ENCODE data around the gene AKTIP. TPM values are rescaled to one million over a fixed set of nuclear protein-coding genes. Genes with fewer than 3 reads are reported as not detected.

AKTIP gene
- total RNA-seq, 2 donors from 2014 or later: 21.8 to 24.5 TPM

DNA sequence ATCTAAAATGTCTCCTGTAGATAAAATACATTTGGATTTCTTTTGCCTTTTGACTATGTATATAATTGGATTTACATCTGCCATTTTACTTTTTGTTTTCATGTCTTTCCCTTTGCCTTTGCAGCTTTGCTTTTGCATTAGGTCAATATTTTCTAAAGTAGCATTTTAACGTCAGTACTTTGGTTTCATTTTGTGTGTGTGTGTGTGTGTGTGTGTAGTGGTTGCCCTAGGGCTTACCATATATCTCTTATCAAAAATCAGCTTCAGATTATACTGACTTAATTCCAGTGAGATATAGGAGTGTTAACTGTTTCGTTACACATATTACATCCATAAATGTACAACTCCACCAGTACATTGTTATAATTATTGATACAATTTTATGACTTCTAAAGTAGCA, 26.1 kb downstream of the AKTIP start:
- Mint-ChIP-seq H3K9me3 (no peaks in the 10 kb centered on the region), H3K27me3 (no peaks in the 10 kb centered on the region), H3K27ac (peak overlapping the region; percentile 77), H3K4me3 (peak overlapping the region; percentile 66), H3K4me1 (peaks cover 17% of the 10 kb centered on the region), H3K36me3 (ENCODE audit: low read depth) (peaks cover 98% of the 10 kb centered on the region)
- peak; percentile 60 for ATAC-seq (replicated peaks)

DNA sequence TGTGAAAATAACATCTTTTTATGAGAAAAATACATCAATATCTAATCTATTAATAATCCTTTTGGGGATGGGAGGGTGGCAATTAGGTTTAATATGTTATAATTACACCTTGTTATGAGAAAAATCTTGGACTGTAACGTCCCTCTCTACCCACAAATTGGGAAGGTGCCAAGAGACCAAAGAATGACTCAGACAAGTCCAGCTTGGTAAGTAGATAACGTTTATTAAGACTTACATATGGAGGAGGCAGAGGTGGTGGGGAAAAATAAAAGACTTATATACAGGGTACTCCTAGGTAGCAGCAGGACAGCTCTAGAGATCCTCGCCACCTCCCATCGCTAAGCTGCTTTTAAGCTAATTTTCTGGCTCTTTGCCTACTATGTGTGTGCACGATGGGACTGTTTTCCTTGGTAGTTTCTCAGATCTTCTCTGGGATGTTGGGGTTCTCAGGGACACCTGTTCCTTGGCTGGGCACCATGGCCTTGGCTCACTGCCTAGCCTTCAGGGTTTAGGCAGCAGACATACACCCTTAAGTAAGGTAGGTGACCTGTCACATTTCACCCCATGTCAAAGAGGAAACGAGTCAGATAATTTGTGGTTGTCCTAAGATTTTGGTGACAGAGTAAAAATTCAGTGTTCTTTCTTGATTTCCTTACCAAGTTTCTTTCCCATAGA, 37.3 kb downstream of the AKTIP start:
- peaks cover 91% of the 10 kb centered on the region for H3K36me3 Mint-ChIP-seq (ENCODE audit: low read depth)
- no peaks in the 10 kb centered on the region for H3K27me3 Mint-ChIP-seq
- no peaks in the 10 kb centered on the region for H3K9me3 Mint-ChIP-seq
- H3K4me3 Mint-ChIP-seq: no peak overlapping the region
- no peaks in the 10 kb centered on the region for H3K4me1 Mint-ChIP-seq
- peak; percentile 26 for ATAC-seq (replicated peaks)
- peak overlapping the region; percentile 33 for H3K27ac Mint-ChIP-seq

DNA sequence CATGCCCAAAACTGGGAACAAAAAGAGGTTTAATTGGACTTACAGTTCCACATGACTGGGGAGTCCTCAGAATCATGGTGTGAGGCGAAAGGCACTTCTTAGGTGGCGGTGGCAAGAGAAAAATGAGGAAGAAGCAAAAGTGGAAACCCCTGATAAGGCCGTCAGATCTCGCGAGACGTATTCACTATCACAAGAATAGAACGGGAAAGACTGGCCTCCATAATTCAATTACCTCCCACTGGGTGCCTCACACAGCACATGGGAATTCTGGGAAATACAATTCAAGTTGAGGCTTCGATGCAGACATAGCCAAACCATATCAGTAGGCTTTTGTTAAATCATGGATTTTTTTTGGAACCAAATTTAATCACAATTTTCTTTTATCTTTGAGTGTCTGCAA, 44.4 kb downstream of the AKTIP start:
- H3K36me3 Mint-ChIP-seq (ENCODE audit: low read depth): peaks cover 98% of the 10 kb centered on the region
- no peaks in the 10 kb centered on the region for H3K9me3 Mint-ChIP-seq
- peak overlapping the region; percentile 66 for H3K27ac Mint-ChIP-seq
- H3K4me1 Mint-ChIP-seq: peaks cover 43% of the 10 kb centered on the region
- peak overlapping the region; percentile 71 for H3K4me3 Mint-ChIP-seq
- H3K27me3 Mint-ChIP-seq: no peaks in the 10 kb centered on the region
- ATAC-seq (replicated peaks): no peak

DNA sequence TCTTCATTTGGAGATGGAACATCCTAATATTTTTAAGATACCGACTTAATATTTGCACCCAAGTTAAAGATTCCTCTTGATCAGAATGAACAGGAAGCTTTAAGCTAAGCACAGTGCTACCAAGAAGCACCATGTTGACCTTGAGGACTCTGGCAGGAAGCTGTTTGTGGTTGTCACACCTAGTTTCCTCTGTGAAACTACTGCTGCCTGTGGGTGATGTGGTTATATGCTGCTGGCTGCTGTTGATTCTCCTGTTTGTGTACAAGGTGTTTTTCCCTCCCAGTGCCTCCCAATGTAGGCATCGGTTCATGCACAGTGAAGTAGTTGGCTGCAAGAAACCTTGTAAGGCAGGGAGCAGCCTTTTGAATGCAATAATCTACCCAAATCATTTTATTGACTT, 45.3 kb downstream of the AKTIP start:
- peaks cover 96% of the 10 kb centered on the region for H3K36me3 Mint-ChIP-seq (ENCODE audit: low read depth)
- H3K4me3 Mint-ChIP-seq: peak overlapping the region; percentile 71
- H3K9me3 Mint-ChIP-seq: no peaks in the 10 kb centered on the region
- ATAC-seq (replicated peaks): peak; percentile 94
- H3K27ac Mint-ChIP-seq: peak overlapping the region; percentile 66
- peaks cover 43% of the 10 kb centered on the region for H3K4me1 Mint-ChIP-seq
- H3K27me3 Mint-ChIP-seq: no peaks in the 10 kb centered on the region

DNA sequence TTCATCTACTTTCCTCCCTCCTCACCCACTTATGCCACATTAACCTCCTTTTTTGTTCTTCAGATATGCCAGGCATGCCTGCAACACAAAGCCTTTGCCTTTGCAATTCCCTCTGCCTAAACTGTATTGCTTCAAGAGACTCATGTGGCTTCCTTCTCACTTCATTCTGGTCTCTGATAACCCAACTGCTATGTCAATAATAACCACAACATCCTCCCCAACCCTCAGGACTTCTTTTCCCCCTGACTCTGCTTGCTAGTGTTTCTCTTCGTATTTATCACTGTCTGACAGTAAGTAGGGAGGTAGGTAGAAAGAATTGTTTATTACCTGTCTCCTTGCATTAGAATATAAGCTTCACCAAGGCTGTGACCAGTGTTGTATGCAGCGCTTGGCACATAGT, 46.4 kb downstream of the AKTIP start:
- Mint-ChIP-seq H3K27me3 (no peaks in the 10 kb centered on the region), H3K4me3 (peak overlapping the region; percentile 71), H3K27ac (peak overlapping the region; percentile 66)

DNA sequence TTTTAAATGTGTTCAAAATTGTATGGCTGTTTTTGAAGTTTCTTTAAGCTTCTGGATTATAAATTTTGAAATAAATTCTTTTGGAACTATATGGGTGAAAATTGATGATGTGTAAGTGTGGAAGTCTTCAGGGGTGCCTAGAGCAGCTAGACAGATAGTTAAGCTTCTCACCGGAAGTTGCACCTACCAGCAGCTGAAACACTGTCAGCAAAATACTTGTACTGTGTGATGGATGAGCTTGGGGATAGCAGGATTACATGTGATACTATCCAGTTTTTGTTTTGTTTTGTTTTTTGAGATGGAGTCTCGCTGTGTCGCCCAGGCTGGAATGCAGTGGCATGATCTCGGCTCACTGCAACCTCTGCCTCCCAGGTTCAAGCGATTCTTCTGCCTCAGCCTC, 49.1 kb downstream of the AKTIP start:
- peaks cover 42% of the 10 kb centered on the region for H3K4me1 Mint-ChIP-seq
- H3K36me3 Mint-ChIP-seq (ENCODE audit: low read depth): peaks cover 89% of the 10 kb centered on the region
- peak overlapping the region; percentile 66 for H3K27ac Mint-ChIP-seq
- H3K4me3 Mint-ChIP-seq: peak overlapping the region; percentile 71
- no peaks in the 10 kb centered on the region for H3K27me3 Mint-ChIP-seq
- ATAC-seq (replicated peaks): no peak
- no peaks in the 10 kb centered on the region for H3K9me3 Mint-ChIP-seq

More for the DNA sequence above, 46.4 kb downstream of the AKTIP start:
- ATAC-seq (replicated peaks): peak; percentile 62
- Mint-ChIP-seq H3K36me3 (ENCODE audit: low read depth) (peaks cover 96% of the 10 kb centered on the region), H3K9me3 (no peaks in the 10 kb centered on the region), H3K4me1 (peaks cover 43% of the 10 kb centered on the region)

DNA sequence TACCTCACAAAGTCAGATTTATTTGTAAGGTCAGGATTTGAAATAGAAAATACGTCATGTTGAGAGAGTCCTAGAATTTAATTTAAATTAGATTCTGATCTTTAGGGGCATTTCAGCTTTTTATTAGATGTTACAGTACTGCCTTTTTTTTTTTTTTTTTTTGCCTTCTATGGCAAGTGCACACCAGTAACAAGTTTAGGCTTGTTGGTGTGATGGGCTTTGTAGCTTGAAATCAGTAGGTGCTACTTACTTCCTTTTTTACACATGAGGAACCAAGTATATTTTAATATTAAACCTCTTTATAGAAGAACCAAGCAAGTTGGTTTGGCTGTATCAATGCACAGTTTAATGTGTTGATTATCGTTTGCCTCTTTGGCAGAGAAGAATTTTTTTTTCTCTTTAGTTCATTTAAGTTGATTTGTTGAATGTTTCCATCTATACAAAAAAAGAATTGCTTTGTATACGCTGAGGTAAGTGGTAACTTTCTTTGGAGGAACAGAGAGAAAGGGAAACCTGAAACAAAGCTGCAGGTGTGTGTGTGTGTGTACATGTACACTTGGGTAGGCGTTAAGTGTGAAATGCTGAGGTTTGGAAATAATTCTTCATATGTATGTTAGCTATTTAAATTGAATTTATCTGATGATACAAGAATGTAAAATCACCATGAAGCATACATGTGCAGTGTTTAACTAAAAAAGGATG, 53.0 kb downstream of the AKTIP start:
- H3K4me1 Mint-ChIP-seq: peaks cover 24% of the 10 kb centered on the region
- H3K36me3 Mint-ChIP-seq (ENCODE audit: low read depth): peaks cover 88% of the 10 kb centered on the region
- peak overlapping the region; percentile 71 for H3K27ac Mint-ChIP-seq
- H3K27me3 Mint-ChIP-seq: no peaks in the 10 kb centered on the region
- peak; percentile 37 for ATAC-seq (replicated peaks)
- peak overlapping the region; percentile 68 for H3K4me3 Mint-ChIP-seq
- H3K9me3 Mint-ChIP-seq: no peaks in the 10 kb centered on the region

DNA sequence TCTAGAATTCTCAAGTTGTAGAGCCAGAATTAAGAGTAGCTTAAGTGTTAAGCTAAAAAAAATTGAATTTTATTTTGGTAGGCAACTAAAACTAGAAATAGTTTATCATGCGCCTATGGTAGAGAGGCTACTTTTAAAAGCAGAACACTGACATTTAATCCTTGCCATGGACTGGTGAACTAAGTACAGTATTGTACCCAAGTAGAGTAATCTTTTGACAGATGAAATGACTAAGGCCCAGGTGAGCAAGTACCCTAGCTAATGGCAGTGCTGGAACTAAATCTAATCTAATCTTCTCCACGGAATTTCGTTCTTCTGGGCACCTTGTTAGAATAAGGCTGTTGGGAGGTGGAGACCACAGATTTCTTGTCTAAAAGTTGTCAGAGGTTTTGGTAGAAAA, 56.9 kb downstream of the AKTIP start:
- no peaks in the 10 kb centered on the region for H3K9me3 Mint-ChIP-seq
- H3K27ac Mint-ChIP-seq: peak overlapping the region; percentile 42
- H3K4me1 Mint-ChIP-seq: peaks cover 18% of the 10 kb centered on the region
- H3K4me3 Mint-ChIP-seq: peak overlapping the region; percentile 63
- H3K36me3 Mint-ChIP-seq (ENCODE audit: low read depth): peaks cover 90% of the 10 kb centered on the region
- H3K27me3 Mint-ChIP-seq: no peaks in the 10 kb centered on the region
- peak; percentile 75 for ATAC-seq (replicated peaks)

DNA sequence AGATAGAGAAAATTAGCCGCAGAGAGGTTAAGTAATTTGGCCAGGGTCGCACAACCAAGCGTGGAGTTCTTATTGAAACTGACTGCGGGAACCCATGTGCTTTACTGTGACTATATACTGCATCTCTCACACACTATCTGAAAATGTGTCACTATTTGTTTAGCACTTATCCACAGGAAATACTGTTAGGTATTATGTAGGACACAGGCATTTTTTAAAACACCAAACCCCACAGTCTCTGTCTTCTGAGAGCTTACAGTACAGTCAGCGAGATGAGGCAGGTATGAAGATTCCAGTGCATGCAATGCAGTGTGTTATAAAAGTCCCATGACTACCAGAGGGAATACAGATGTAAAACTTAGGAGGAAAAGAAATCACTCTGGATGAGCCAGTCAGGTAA, 57.5 kb downstream of the AKTIP start:
- peak overlapping the region; percentile 63 for H3K4me3 Mint-ChIP-seq
- peaks cover 18% of the 10 kb centered on the region for H3K4me1 Mint-ChIP-seq
- peak overlapping the region; percentile 42 for H3K27ac Mint-ChIP-seq
- ATAC-seq (replicated peaks): peak; percentile 84
- no peaks in the 10 kb centered on the region for H3K27me3 Mint-ChIP-seq
- H3K9me3 Mint-ChIP-seq: no peaks in the 10 kb centered on the region
- H3K36me3 Mint-ChIP-seq (ENCODE audit: low read depth): peaks cover 94% of the 10 kb centered on the region

Other genes starting within 250 kb of the AKTIP start
- gene RBL2, start 68.7 kb downstream of the AKTIP start, total RNA-seq: 10 to 100 TPM; 55.9 to 80.1 TPM
- gene RPGRIP1L, start 200.7 kb upstream of the AKTIP start, total RNA-seq: 1 to 10 TPM; 6.0 to 7.7 TPM
- gene FTO, start 200.9 kb upstream of the AKTIP start, total RNA-seq: 10 to 100 TPM; 50.0 to 54.1 TPM

Measured in activated T-helper 17 cell treated with anti-CD3 and anti-CD28 coated beads, Interleukin-2, amount 50 U/mL, for 72 hours (primary cell).